Neural crest cell (in vitro differentiated cells): ENCODE measurements around the gene STT3B. TPM values are rescaled to one million over a fixed set of nuclear protein-coding genes. Genes with fewer than 3 reads are reported as not detected.

ENCODE experiments used
- DNase-seq: peaks from one replicate; pipeline ENCODE4 v3.0.0; 2021; ENCODE audit warnings: low read depth, mixed read lengths, low spot score
- H3K27ac Mint-ChIP-seq: one replicate; pipeline ENCODE4 v1.8.0; 2021; ENCODE audit warnings: mild to moderate bottlenecking, mixed read lengths; ENCODE audit not compliant: unreplicated experiment
- H3K27me3 Mint-ChIP-seq: 2 replicates; pipeline ENCODE4 v1.8.0; 2021; ENCODE audit warnings: low read depth, mild to moderate bottlenecking, mixed read lengths
- H3K36me3 Mint-ChIP-seq: 2 replicates; pipeline ENCODE4 v1.8.0; 2021; ENCODE audit warnings: low read depth, mild to moderate bottlenecking, mixed read lengths
- H3K4me1 Mint-ChIP-seq: 2 replicates; pipeline ENCODE4 v1.8.0; 2021; ENCODE audit warnings: mixed read lengths
- H3K4me3 Mint-ChIP-seq: one replicate; pipeline ENCODE4 v1.8.0; 2021; ENCODE audit warnings: mild to moderate bottlenecking, mixed read lengths
- H3K9me3 Mint-ChIP-seq: 2 replicates; pipeline ENCODE4 v1.8.0; 2021; ENCODE audit warnings: mixed read lengths
- CTCF ChIP-seq: fragments of 200-600 bp; sonication (generic); conservative IDR thresholded peaks from 2 replicates; pipeline ENCODE4 v1.5.0; 2021; ENCODE audit warnings: antibody characterized with exemption, mild to moderate bottlenecking
- total RNA-seq: library from RNA; stranded (reverse); gene quantifications from 2 replicates; pipeline ENCODE4 v1.2.1, GENCODE V29; 2021

Gene STT3B
- total RNA-seq, 1 donor from 2014 or later: 116 TPM

- no peak overlapping the region for H3K4me3 Mint-ChIP-seq
- TF ChIP-seq CTCF: no peak
- no peak for DNase-seq
- H3K4me1 Mint-ChIP-seq: peaks cover 15% of the 10 kb centered on the region
- H3K27ac Mint-ChIP-seq: no peak overlapping the region
- H3K36me3 Mint-ChIP-seq: no peaks in the 10 kb centered on the region
- no peaks in the 10 kb centered on the region for H3K9me3 Mint-ChIP-seq
- no peaks in the 10 kb centered on the region for H3K27me3 Mint-ChIP-seq
These were observed 2.4 kb upstream of the STT3B start for GRCh38 chr3:31530039-31530959.

GRCh38 chr3:31530960-31531335 is 1.8 kb upstream of the STT3B start:
- H3K36me3 Mint-ChIP-seq: no peaks in the 10 kb centered on the region
- TF ChIP-seq CTCF: no peak
- no peak for DNase-seq
- H3K4me3 Mint-ChIP-seq: peak overlapping the region; percentile 98
- H3K9me3 Mint-ChIP-seq: no peaks in the 10 kb centered on the region
- H3K27me3 Mint-ChIP-seq: no peaks in the 10 kb centered on the region
- peaks cover 17% of the 10 kb centered on the region for H3K4me1 Mint-ChIP-seq
- no peak overlapping the region for H3K27ac Mint-ChIP-seq

DNA sequence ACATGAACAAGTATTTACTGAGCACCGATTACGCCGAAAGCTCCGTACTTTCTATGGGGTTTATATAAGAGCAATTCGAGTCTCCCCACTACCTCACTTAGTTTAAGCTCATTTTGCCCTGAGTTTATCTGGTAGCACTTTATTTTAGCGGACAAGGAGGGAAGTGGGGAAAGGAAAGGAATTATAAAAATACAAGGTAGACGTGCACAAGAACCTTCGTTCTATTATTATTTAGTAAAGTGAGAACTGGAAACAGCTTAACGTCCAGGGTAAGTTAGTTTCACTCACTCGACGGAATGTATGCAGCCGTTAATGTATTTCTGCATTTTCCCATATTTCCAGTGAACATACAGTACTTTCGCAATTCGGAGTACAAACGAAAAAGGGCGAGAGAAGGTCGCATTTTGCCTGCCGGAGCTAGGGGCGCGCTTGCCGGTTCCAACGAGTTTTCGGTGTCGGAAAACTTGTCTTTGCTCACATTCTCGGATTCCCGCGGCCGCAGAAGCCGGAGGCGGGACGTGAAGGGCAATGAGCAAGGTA is 1.2 kb upstream of the STT3B start:
- H3K4me1 Mint-ChIP-seq: peaks cover 23% of the 10 kb centered on the region
- H3K4me3 Mint-ChIP-seq: peak overlapping the region; percentile 98
- peak; percentile 43 for TF ChIP-seq CTCF
- peak overlapping the region; percentile 100 for H3K27ac Mint-ChIP-seq
- H3K27me3 Mint-ChIP-seq: no peaks in the 10 kb centered on the region
- no peaks in the 10 kb centered on the region for H3K36me3 Mint-ChIP-seq
- no peaks in the 10 kb centered on the region for H3K9me3 Mint-ChIP-seq
- DNase-seq: no peak

GRCh38 chr3:31531992-31532586 is 636 bp upstream of the STT3B start:
- Mint-ChIP-seq H3K4me3 (peak overlapping the region; percentile 98), H3K27me3 (no peaks in the 10 kb centered on the region)

More at GRCh38 chr3:31531992-31532586, 636 bp upstream of the STT3B start:
- Mint-ChIP-seq H3K9me3 (no peaks in the 10 kb centered on the region), H3K4me1 (peaks cover 28% of the 10 kb centered on the region), H3K27ac (peak overlapping the region; percentile 100), H3K36me3 (no peaks in the 10 kb centered on the region)
- peak; percentile 97 for DNase-seq
- peak; percentile 12 for TF ChIP-seq CTCF
